AG09319 (cell line): ENCODE results near the gene TMEM45A.

Experiments used
- DNase-seq: peaks from one replicate; pipeline ENCODE4 v3.0.0-alpha.2; 2010; ENCODE audit warnings: low read depth; ENCODE audit errors: extremely low read depth
- CTCF ChIP-seq: IDR thresholded peaks from 2 replicates; pipeline ENCODE4 v1.5.1; 2011; ENCODE audit warnings: low read depth, mild to moderate bottlenecking, inconsistent platforms, low read length, moderate library complexity

TMEM45A gene

GRCh38 chr3:100561459-100562158 is 69.2 kb downstream of the TMEM45A start:
- peak; percentile 49 for DNase-seq
- no peak for TF ChIP-seq CTCF

- no peak for DNase-seq
Observed at GRCh38 chr3:100562224-100562857, 69.9 kb downstream of the TMEM45A start.

GRCh38 chr3:100563228-100563627 is 70.8 kb downstream of the TMEM45A start:
- TF ChIP-seq CTCF: no peak
- no peak for DNase-seq

More at GRCh38 chr3:100562224-100562857, 69.9 kb downstream of the TMEM45A start:
- no peak for TF ChIP-seq CTCF

- no peak for DNase-seq
- no peak for TF ChIP-seq CTCF
Observed at GRCh38 chr3:100563652-100564211, 71.3 kb downstream of the TMEM45A start.

GRCh38 chr3:100570811-100571210 is 78.4 kb downstream of the TMEM45A start:
- DNase-seq: no peak
- TF ChIP-seq CTCF: no peak

- DNase-seq: no peak
- TF ChIP-seq CTCF: no peak
Observed at GRCh38 chr3:100574536-100574935, 82.1 kb downstream of the TMEM45A start.

GRCh38 chr3:100575704-100576103 is 83.3 kb downstream of the TMEM45A start:
- TF ChIP-seq CTCF: no peak
- no peak for DNase-seq
